Measurements from ENCODE around the gene CX3CR1. TPM values are rescaled to one million over a fixed set of nuclear protein-coding genes. Genes with fewer than 3 reads are reported as not detected.

The CX3CR1 gene
- total RNA-seq, 5 donors from 2014 or later (not counting 1 experiment from before 2014, with no cell fraction given): 1.9 to 23.8 (median 5.8) TPM

DNA sequence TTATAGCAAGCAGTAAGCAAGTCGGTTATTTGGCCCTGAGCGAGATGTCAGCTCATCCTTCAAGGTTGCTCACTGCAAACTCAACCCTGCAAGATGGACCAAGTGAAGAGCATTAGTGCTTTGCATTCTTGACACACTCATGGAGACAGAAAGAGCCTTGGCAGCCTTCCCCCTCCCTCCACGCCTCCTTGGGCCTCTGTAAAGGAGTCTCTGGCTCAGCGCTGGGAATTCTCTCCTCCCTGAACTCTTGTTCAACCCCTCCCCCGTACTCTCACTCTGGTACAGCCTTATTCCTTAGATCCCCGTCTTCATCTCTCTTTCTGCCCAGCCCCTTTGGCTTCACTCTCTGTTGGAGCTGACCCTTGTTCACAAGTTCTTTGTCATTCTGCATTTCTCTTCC, 2.2 kb upstream of the CX3CR1 start:
- Mint-ChIP-seq H3K4me3 (peak overlapping the region in 1 of 3 donors; percentile 56), H3K4me1 (peaks cover 8 to 30% (median 10%) of the 10 kb centered on the region in 3 donors), H3K36me3 (no peaks in the 10 kb centered on the region), H3K27me3 (no peaks in the 10 kb centered on the region), H3K27ac (no peak overlapping the region), H3K9me3 (no peaks in the 10 kb centered on the region)
- Histone ChIP-seq H3K9me3 (no peaks in the 10 kb centered on the region), H3K36me3 (ENCODE audit: control insufficient read depth in 2 of 2, extremely low read depth in 1 of 2, insufficient read depth in 1 of 2, low read length in 1 of 2) (no peaks in the 10 kb centered on the region), H3K27ac (ENCODE audit: low read length) (peak overlapping the region; percentile 54), H3K27me3 (replicated peaks in 1 of 2; ENCODE audit: control insufficient read depth in 2 of 2, extremely low read depth in 1 of 2, insufficient read depth in 2 of 2, low read length in 1 of 2) (no peaks in the 10 kb centered on the region), H3K4me3 (ENCODE audit: control insufficient read depth in 1 of 2, extremely low read depth in 1 of 2, low read length in 1 of 2) (peak overlapping the region in 1 of 2 donors; percentile 40), H3K4me1 (ENCODE audit: control insufficient read depth in 1 of 2, extremely low read depth in 1 of 2, insufficient read depth in 2 of 2, low read length in 2 of 2) (peaks cover 0 to 53% of the 10 kb centered on the region in 2 experiments)
- ATAC-seq (replicated peaks in 1 of 4): no peak
- ChIA-PET CTCF (interaction anchor here in 1 of 2 donors (1.0 to 1.1 kb wide), 2 partner anchors 9 to 10 kb away, joined by 3 to 4 read pairs; no protein-coding TSS in a partner anchor), POLR2A (interaction anchor here in 1 of 2 donors (0.7 kb wide), 1 partner anchor 12 kb away, joined by 3 read pairs; no protein-coding TSS in a partner anchor)
- no peak for DNase-seq
- 92% methylated on average over 6 of the region's 6 CpGs for WGBS (ENCODE audit: insufficient coverage)

DNA sequence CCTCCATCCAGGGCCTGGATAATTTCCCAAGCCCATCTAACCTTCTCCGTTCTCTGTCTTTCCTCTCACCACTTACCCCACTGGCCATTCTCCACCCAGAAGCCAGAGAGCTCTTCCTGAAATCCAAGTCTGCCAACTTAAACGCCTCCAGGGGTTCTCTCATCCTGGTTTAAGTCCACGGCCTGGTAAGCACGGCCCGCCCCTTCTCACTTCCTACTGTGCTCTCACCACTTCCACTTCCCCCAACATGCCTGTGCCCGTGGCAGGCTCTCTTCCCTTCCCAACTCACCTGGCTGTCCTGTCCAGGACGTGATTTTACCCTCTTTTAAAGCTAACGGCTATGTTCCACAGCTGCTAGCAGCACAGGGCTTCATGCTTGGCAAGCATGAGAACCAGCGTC, 1.7 kb upstream of the CX3CR1 start:
- Histone ChIP-seq H3K4me3 (ENCODE audit: control insufficient read depth in 1 of 2, extremely low read depth in 1 of 2, low read length in 1 of 2) (peak overlapping the region in 1 of 2 donors; percentile 40), H3K4me1 (ENCODE audit: control insufficient read depth in 1 of 2, extremely low read depth in 1 of 2, insufficient read depth in 2 of 2, low read length in 2 of 2) (peaks cover 0 to 57% of the 10 kb centered on the region in 2 experiments), H3K9me3 (no peaks in the 10 kb centered on the region), H3K27me3 (replicated peaks in 1 of 2; ENCODE audit: control insufficient read depth in 2 of 2, extremely low read depth in 1 of 2, insufficient read depth in 2 of 2, low read length in 1 of 2) (no peaks in the 10 kb centered on the region), H3K27ac (ENCODE audit: low read length) (peak overlapping the region; percentile 54), H3K36me3 (ENCODE audit: control insufficient read depth in 2 of 2, extremely low read depth in 1 of 2, insufficient read depth in 1 of 2, low read length in 1 of 2) (no peaks in the 10 kb centered on the region)
- Mint-ChIP-seq H3K36me3 (no peaks in the 10 kb centered on the region), H3K4me3 (peak overlapping the region; percentile 27 to 56 (median 49)), H3K27me3 (no peaks in the 10 kb centered on the region), H3K4me1 (peaks cover 11 to 35% (median 13%) of the 10 kb centered on the region in 3 donors), H3K27ac (peak overlapping the region; percentile 39 to 44), H3K9me3 (no peaks in the 10 kb centered on the region)
- DNase-seq: no peak
- POLR2A ChIA-PET: interaction anchor here in 1 of 2 donors (0.7 kb wide), 1 partner anchor 12 kb away, joined by 3 read pairs; no protein-coding TSS in a partner anchor
- CTCF ChIA-PET: interaction anchor here in 1 of 2 donors (1.0 to 1.1 kb wide), 2 partner anchors 9 to 10 kb away, joined by 3 to 4 read pairs; no protein-coding TSS in a partner anchor
- ATAC-seq (replicated peaks in 1 of 4): no peak
- 57% methylated on average over 8 of the region's 9 CpGs for WGBS (ENCODE audit: insufficient coverage)

DNA sequence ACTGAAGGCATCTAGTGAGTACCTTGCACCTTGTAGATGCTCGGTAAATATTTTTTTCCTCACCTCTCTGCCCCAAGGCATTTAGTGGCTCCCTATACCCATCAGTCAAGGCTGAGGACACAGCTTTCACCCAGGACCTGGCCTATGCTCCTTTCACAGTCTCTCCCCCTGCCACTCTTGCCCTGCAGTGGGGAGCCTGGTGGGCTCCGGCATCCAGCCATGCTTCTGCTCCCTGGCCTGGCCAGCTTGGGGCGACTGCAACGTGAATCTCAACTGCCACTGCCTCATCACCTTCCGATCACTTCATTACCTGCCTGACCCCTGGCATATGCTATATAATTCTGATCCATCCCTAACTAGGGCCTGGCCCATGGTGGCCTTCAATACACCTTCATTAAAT, 735 bp upstream of the CX3CR1 start:
- DNase-seq: no peak
- no peak overlapping the region for H3K27ac ChIP-seq (ENCODE audit: low read length)
- H3K4me1 Mint-ChIP-seq: peaks cover 13 to 42% (median 13%) of the 10 kb centered on the region in 3 donors
- peak overlapping the region in 1 of 3 donors; percentile 74 for H3K4me3 Mint-ChIP-seq
- H3K9me3 ChIP-seq: no peaks in the 10 kb centered on the region
- no peaks in the 10 kb centered on the region for H3K36me3 Mint-ChIP-seq
- H3K4me1 ChIP-seq (ENCODE audit: control insufficient read depth in 1 of 2, extremely low read depth in 1 of 2, insufficient read depth in 2 of 2, low read length in 2 of 2): peaks cover 0 to 57% of the 10 kb centered on the region in 2 experiments
- no peaks in the 10 kb centered on the region for H3K27me3 ChIP-seq (replicated peaks in 1 of 2; ENCODE audit: control insufficient read depth in 2 of 2, extremely low read depth in 1 of 2, insufficient read depth in 2 of 2, low read length in 1 of 2)
- ChIA-PET POLR2A (no interaction called here), CTCF (interaction anchor here in 1 of 2 donors (1.7 kb wide), 1 partner anchor 8 kb away, joined by 5 read pairs; no protein-coding TSS in a partner anchor)
- no peak for ATAC-seq (replicated peaks in 1 of 4)
- 91% methylated on average over 5 of the region's 5 CpGs for WGBS (ENCODE audit: insufficient coverage)
- peak overlapping the region in 1 of 2 donors; percentile 32 for H3K27ac Mint-ChIP-seq
- H3K36me3 ChIP-seq (ENCODE audit: control insufficient read depth in 2 of 2, extremely low read depth in 1 of 2, insufficient read depth in 1 of 2, low read length in 1 of 2): no peaks in the 10 kb centered on the region
- no peaks in the 10 kb centered on the region for H3K27me3 Mint-ChIP-seq
- H3K9me3 Mint-ChIP-seq: no peaks in the 10 kb centered on the region
- peak overlapping the region in 1 of 2 donors; percentile 40 for H3K4me3 ChIP-seq (ENCODE audit: control insufficient read depth in 1 of 2, extremely low read depth in 1 of 2, low read length in 1 of 2)

DNA sequence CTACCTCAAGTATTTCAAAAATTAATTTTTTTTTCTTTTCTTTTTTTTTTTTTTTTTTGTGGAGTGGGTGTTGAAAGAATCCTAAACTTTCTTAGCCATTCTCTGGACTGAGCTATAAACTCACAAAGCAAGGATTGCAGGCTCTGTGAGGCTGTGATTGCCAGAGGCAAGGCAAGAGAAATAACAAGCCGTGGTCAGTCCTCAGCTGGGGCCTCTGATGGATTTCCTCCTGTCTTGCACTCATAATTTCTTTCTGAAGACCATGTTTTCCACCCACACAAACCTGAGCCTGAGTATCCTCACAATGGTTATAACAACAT, 1.3 kb downstream of the CX3CR1 start:
- peak overlapping the region in 1 of 2 donors; percentile 10 for H3K27ac Mint-ChIP-seq
- no peaks in the 10 kb centered on the region for H3K27me3 Mint-ChIP-seq
- no peaks in the 10 kb centered on the region for H3K27me3 ChIP-seq (replicated peaks in 1 of 2; ENCODE audit: control insufficient read depth in 2 of 2, extremely low read depth in 1 of 2, insufficient read depth in 2 of 2, low read length in 1 of 2)
- DNase-seq (no peak), ATAC-seq (replicated peaks in 1 of 4) (no peak)
- H3K9me3 Mint-ChIP-seq: no peaks in the 10 kb centered on the region
- WGBS (ENCODE audit: insufficient coverage): 75% methylated on average over 1 of the region's 1 CpG
- peaks cover 6 to 36% (median 9%) of the 10 kb centered on the region in 3 donors for H3K4me1 Mint-ChIP-seq
- ChIA-PET POLR2A (interaction anchor here (0.6 to 0.7 kb wide), 4 partner anchors 10 to 1208 kb away, joined by 4 to 14 read pairs (median 10); no protein-coding TSS in a partner anchor), CTCF (interaction anchor here (0.7 to 2.3 kb wide), 7 partner anchors 10 to 1407 kb away, joined by 3 to 10 read pairs (median 4); no protein-coding TSS in a partner anchor)
- no peaks in the 10 kb centered on the region for H3K9me3 ChIP-seq
- no peaks in the 10 kb centered on the region for H3K36me3 ChIP-seq (ENCODE audit: control insufficient read depth in 2 of 2, extremely low read depth in 1 of 2, insufficient read depth in 1 of 2, low read length in 1 of 2)
- peak overlapping the region; percentile 36 to 60 (median 46) for H3K4me3 Mint-ChIP-seq
- H3K4me3 ChIP-seq (ENCODE audit: control insufficient read depth in 1 of 2, extremely low read depth in 1 of 2, low read length in 1 of 2): peak overlapping the region in 1 of 2 donors; percentile 40
- H3K36me3 Mint-ChIP-seq: no peaks in the 10 kb centered on the region
- H3K27ac ChIP-seq (ENCODE audit: low read length): no peak overlapping the region
- H3K4me1 ChIP-seq (ENCODE audit: control insufficient read depth in 1 of 2, extremely low read depth in 1 of 2, insufficient read depth in 2 of 2, low read length in 2 of 2): peaks cover 0 to 56% of the 10 kb centered on the region in 2 experiments

DNA sequence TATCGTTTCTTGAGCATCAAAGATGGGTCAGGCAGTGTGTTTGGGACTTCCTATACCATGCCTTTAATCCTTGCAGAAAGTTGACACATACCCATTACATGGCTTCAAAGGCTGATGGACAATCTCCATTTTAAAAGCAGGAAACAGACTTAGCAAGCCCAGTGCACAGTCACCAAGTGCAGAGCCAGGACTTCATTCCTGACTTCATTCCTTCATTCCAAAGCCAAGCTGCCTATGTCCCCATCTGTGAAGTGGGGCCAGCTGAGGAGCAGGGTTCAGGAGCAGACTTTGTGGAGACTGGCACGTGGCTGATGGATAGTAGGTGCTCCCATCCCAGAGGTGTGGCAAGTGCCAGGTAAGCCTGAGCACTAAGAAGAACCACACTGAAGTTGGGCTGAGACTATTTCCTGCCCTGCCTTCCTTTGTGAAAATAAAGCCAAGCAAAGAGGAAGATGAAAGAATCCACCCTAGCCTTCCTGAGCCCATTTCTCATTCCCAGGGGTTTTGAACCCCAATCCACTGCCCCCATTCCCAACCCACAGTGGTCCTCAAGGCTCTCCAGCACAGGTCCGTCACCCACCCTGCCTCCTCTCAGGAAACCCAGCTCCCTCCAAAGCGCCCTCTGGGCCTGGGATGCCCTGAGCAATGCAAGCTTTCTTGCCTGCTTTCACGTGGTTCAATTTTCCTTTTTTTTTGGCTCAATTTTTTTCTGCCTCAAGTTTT, 1.8 kb downstream of the CX3CR1 start:
- Histone ChIP-seq H3K27me3 (replicated peaks in 1 of 2; ENCODE audit: control insufficient read depth in 2 of 2, extremely low read depth in 1 of 2, insufficient read depth in 2 of 2, low read length in 1 of 2) (no peaks in the 10 kb centered on the region), H3K4me1 (ENCODE audit: control insufficient read depth in 1 of 2, extremely low read depth in 1 of 2, insufficient read depth in 2 of 2, low read length in 2 of 2) (peaks cover 0 to 61% of the 10 kb centered on the region in 2 experiments), H3K9me3 (no peaks in the 10 kb centered on the region), H3K27ac (ENCODE audit: low read length) (no peak overlapping the region), H3K4me3 (ENCODE audit: control insufficient read depth in 1 of 2, extremely low read depth in 1 of 2, low read length in 1 of 2) (peak overlapping the region in 1 of 2 donors; percentile 40), H3K36me3 (ENCODE audit: control insufficient read depth in 2 of 2, extremely low read depth in 1 of 2, insufficient read depth in 1 of 2, low read length in 1 of 2) (no peaks in the 10 kb centered on the region)
- Mint-ChIP-seq H3K4me1 (peaks cover 6 to 36% (median 9%) of the 10 kb centered on the region in 3 donors), H3K9me3 (no peaks in the 10 kb centered on the region), H3K4me3 (peak overlapping the region; percentile 36 to 60 (median 46)), H3K27ac (peak overlapping the region in 1 of 2 donors; percentile 58), H3K36me3 (no peaks in the 10 kb centered on the region), H3K27me3 (no peaks in the 10 kb centered on the region)
- ChIA-PET POLR2A (interaction anchor here (0.6 to 0.7 kb wide), 4 partner anchors 10 to 1208 kb away, joined by 4 to 14 read pairs (median 10); no protein-coding TSS in a partner anchor), CTCF (interaction anchor here (0.7 to 2.3 kb wide), 6 partner anchors 10 to 1407 kb away, joined by 3 to 10 read pairs (median 4); no protein-coding TSS in a partner anchor)
- WGBS (ENCODE audit: insufficient coverage): 44% methylated on average over 3 of the region's 5 CpGs
- ATAC-seq (replicated peaks in 1 of 4) (no peak), DNase-seq (no peak)

DNA sequence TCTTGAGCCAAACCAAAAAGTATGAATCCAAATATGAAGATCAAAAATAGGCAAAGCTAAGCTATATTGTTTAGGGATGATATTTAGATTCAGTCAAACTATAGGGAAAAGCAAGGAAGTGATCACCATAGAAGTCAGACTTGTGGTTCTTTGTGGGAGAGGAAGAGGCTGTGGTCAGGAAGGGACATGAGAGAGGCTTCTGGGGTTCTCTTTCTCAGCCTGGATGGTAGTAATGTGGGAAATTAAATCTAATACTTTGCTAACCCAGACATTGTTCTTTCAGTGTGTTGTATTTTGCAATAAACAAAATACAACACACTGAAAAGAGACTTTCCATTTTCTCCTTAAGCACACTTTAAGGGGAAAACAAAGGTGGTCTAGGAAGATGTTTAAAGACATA, 3.1 kb downstream of the CX3CR1 start:
- no peaks in the 10 kb centered on the region for H3K36me3 ChIP-seq (ENCODE audit: control insufficient read depth in 2 of 2, extremely low read depth in 1 of 2, insufficient read depth in 1 of 2, low read length in 1 of 2)
- H3K27ac Mint-ChIP-seq: peak overlapping the region; percentile 56 to 67

More for the DNA sequence above, 3.1 kb downstream of the CX3CR1 start:
- Mint-ChIP-seq H3K4me1 (peaks cover 6 to 33% (median 9%) of the 10 kb centered on the region in 3 donors), H3K27me3 (no peaks in the 10 kb centered on the region), H3K36me3 (no peaks in the 10 kb centered on the region), H3K4me3 (peak overlapping the region in 2 of 3 donors; percentile 40 to 64), H3K9me3 (no peaks in the 10 kb centered on the region)
- Histone ChIP-seq H3K27me3 (replicated peaks in 1 of 2; ENCODE audit: control insufficient read depth in 2 of 2, extremely low read depth in 1 of 2, insufficient read depth in 2 of 2, low read length in 1 of 2) (no peaks in the 10 kb centered on the region), H3K27ac (ENCODE audit: low read length) (peak overlapping the region; percentile 0), H3K9me3 (no peaks in the 10 kb centered on the region), H3K4me3 (ENCODE audit: control insufficient read depth in 1 of 2, extremely low read depth in 1 of 2, low read length in 1 of 2) (peak overlapping the region in 1 of 2 donors; percentile 40), H3K4me1 (ENCODE audit: control insufficient read depth in 1 of 2, extremely low read depth in 1 of 2, insufficient read depth in 2 of 2, low read length in 2 of 2) (peaks cover 0 to 58% of the 10 kb centered on the region in 2 experiments)
- ChIA-PET CTCF (interaction anchor here in 1 of 2 donors (0.6 to 2.0 kb wide), 3 partner anchors 9 to 20 kb away, joined by 4 to 9 read pairs (median 4); no protein-coding TSS in a partner anchor), POLR2A (interaction anchor here in 1 of 2 donors (0.8 kb wide), 1 partner anchor 922 kb away, joined by 3 read pairs; no protein-coding TSS in a partner anchor)
- ATAC-seq (replicated peaks in 1 of 4) (no peak), DNase-seq (no peak)
